Right atrium auricular region (tissue), 2 donors: ENCODE measurements around the gene CSNK1D. TPM values are rescaled to one million over a fixed set of nuclear protein-coding genes. Genes with fewer than 3 reads are reported as not detected.
A peak's percentile ranks its signal among the peaks of the same experiment; 100 is the strongest.
"Not testable (repeated sequence)": the region's sequence is repeated elsewhere in the genome, so short reads cannot be mapped to it uniquely, and the experiment has no call there.

Experiments used
- DNase-seq: peaks from one replicate; pipeline ENCODE4 v3.0.0-alpha.2; 2019; ENCODE audit warnings: low spot score
- H3K27ac ChIP-seq, 2 donors: fragments of 200-600 bp; sonication (generic); 1 replicate in 1 of 2; 2 replicates in 1 of 2; pipeline ENCODE4 v1.5.1; 2016 to 2019
- H3K27me3 ChIP-seq, 2 donors: fragments of 200-600 bp; sonication (generic); one replicate each; pipeline versions ENCODE4 v1.5.1 to v1.6.0; 2017 to 2019
- H3K36me3 ChIP-seq: fragments of 200-600 bp; sonication (generic); one replicate; pipeline ENCODE4 v1.5.1; 2016
- H3K4me1 ChIP-seq, 2 donors: fragments of 200-600 bp; sonication (generic); one replicate each; pipeline versions ENCODE4 v1.5.1 to v1.6.0; 2017 to 2019
- H3K4me3 ChIP-seq, 2 donors: fragments of 200-600 bp; sonication (generic); 1 replicate in 1 of 2; 2 replicates in 1 of 2; pipeline ENCODE4 v1.5.1; 2017 to 2019; ENCODE audit warnings: mild to moderate bottlenecking in 1 of 2, moderate library complexity in 1 of 2
- H3K9me3 ChIP-seq, 2 donors: fragments of 200-600 bp; sonication (generic); one replicate each; pipeline ENCODE4 v1.5.1; 2019
- CTCF ChIP-seq, 2 donors: fragments of 200-600 bp; sonication (generic); IDR thresholded peaks; one replicate each; pipeline ENCODE4 v1.5.1; 2019; ENCODE audit warnings: antibody characterized with exemption in 2 of 2
- total RNA-seq, 2 donors: library from RNA; depleted of rRNA; stranded (reverse); fragments of >200 nt; gene quantifications; one replicate each; pipeline ENCODE4 v1.1.0, GENCODE V29; 2016

CSNK1D gene
- total RNA-seq, 2 donors from 2014 or later, result 31.3 to 32.9 TPM

GRCh38 chr17:82269138-82269881, 4.2 kb downstream of the CSNK1D start:
- no peaks in the 10 kb centered on the region for H3K27me3 ChIP-seq
- peaks cover 0 to 79% of the 10 kb centered on the region in 2 donors for H3K4me1 ChIP-seq
- peaks cover 28% of the 10 kb centered on the region for H3K36me3 ChIP-seq
- DNase-seq, result no peak
- no peak overlapping the region for H3K4me3 ChIP-seq
- peak overlapping the region in 1 of 2 donors; percentile 100 for H3K27ac ChIP-seq
- no peaks in the 10 kb centered on the region for H3K9me3 ChIP-seq
- TF ChIP-seq CTCF (IDR thresholded peaks at IDR 0.05), result no peak

- peaks cover 44% of the 10 kb centered on the region for H3K36me3 ChIP-seq
- H3K4me1 ChIP-seq, result peaks cover 0 to 72% of the 10 kb centered on the region in 2 donors
- TF ChIP-seq CTCF (IDR thresholded peaks at IDR 0.05), result no peak
- H3K4me3 ChIP-seq, result peak overlapping the region in 1 of 2 donors; percentile 17
- no peaks in the 10 kb centered on the region for H3K27me3 ChIP-seq
- no peaks in the 10 kb centered on the region for H3K9me3 ChIP-seq
- DNase-seq, result peak; percentile 97
- H3K27ac ChIP-seq, result peak overlapping the region; percentile 87 to 100
Observed at GRCh38 chr17:82267575-82268379, 5.7 kb downstream of the CSNK1D start.

GRCh38 chr17:82266142-82266541, 7.4 kb downstream of the CSNK1D start:
- no peak for DNase-seq
- no peak overlapping the region for H3K4me3 ChIP-seq
- H3K9me3 ChIP-seq, result no peaks in the 10 kb centered on the region
- H3K27ac ChIP-seq, result peak overlapping the region; percentile 87 to 100
- H3K4me1 ChIP-seq, result peaks cover 0 to 57% of the 10 kb centered on the region in 2 donors
- peaks cover 57% of the 10 kb centered on the region for H3K36me3 ChIP-seq
- TF ChIP-seq CTCF (IDR thresholded peaks at IDR 0.05), result no peak
- H3K27me3 ChIP-seq, result no peaks in the 10 kb centered on the region

GRCh38 chr17:82263641-82264040, 9.9 kb downstream of the CSNK1D start:
- H3K27me3 ChIP-seq, result no peaks in the 10 kb centered on the region
- peaks cover 0 to 33% of the 10 kb centered on the region in 2 donors for H3K4me1 ChIP-seq
- DNase-seq, result no peak
- H3K36me3 ChIP-seq, result peaks cover 80% of the 10 kb centered on the region
- H3K27ac ChIP-seq, result no peak overlapping the region
- TF ChIP-seq CTCF (IDR thresholded peaks at IDR 0.05), result no peak
- H3K4me3 ChIP-seq, result no peak overlapping the region
- H3K9me3 ChIP-seq, result no peaks in the 10 kb centered on the region

- H3K36me3 ChIP-seq, result peaks cover 81% of the 10 kb centered on the region
- H3K27ac ChIP-seq, result no peak overlapping the region
- no peak for TF ChIP-seq CTCF (IDR thresholded peaks at IDR 0.05)
- no peaks in the 10 kb centered on the region for H3K9me3 ChIP-seq
- H3K27me3 ChIP-seq, result no peaks in the 10 kb centered on the region
- no peak overlapping the region for H3K4me3 ChIP-seq
- DNase-seq, result no peak
- H3K4me1 ChIP-seq, result peaks cover 0 to 22% of the 10 kb centered on the region in 2 donors
Observed at GRCh38 chr17:82262344-82262743, 11.2 kb downstream of the CSNK1D start.

- H3K27ac ChIP-seq, H3K4me1 ChIP-seq, H3K4me3 ChIP-seq, H3K27me3 ChIP-seq, H3K9me3 ChIP-seq, DNase-seq: not testable (repeated sequence)
- peaks cover 79% of the 10 kb centered on the region for H3K36me3 ChIP-seq
Observed at GRCh38 chr17:82259972-82260961, 13.2 kb downstream of the CSNK1D start.
